LoVo (cell line): Measurements from ENCODE around the gene LRIT2.

Experiments
- DNase-seq: peaks from one replicate; pipeline ENCODE4 v3.0.0-alpha.2; 2016; ENCODE audit warnings: low spot score

Gene LRIT2

GRCh38 chr10:84243759-84244158 lies 18.4 kb upstream of the LRIT2 start:
- DNase-seq = no peak

- no peak for DNase-seq
Measured at GRCh38 chr10:84241185-84241790, 15.9 kb upstream of the LRIT2 start, which contains the start of gene LRIT1. LRIT1 (minus strand) TSS chr10:84241546; CDS start chr10:84241439, 107 bp downstream.

DNA sequence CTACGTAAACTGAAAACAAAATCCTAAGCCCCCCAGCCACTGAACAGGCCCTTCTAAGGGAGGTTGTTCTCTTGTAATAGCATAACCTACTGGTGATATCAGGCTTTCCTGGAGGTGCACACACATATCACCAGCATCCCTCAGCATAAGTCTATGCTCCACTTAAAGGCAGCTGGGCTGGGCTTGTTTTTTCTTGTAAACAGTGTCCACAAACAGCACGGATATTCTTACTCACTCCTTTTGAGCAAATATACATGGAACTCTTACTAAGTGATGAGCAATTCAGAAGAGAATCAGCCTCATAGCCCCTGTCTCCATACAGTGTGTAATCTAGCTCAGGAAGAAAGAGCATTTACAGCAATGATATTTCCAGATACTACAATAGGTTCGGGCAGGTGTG lies 13.6 kb upstream of the LRIT2 start:
- no peak for DNase-seq

DNA sequence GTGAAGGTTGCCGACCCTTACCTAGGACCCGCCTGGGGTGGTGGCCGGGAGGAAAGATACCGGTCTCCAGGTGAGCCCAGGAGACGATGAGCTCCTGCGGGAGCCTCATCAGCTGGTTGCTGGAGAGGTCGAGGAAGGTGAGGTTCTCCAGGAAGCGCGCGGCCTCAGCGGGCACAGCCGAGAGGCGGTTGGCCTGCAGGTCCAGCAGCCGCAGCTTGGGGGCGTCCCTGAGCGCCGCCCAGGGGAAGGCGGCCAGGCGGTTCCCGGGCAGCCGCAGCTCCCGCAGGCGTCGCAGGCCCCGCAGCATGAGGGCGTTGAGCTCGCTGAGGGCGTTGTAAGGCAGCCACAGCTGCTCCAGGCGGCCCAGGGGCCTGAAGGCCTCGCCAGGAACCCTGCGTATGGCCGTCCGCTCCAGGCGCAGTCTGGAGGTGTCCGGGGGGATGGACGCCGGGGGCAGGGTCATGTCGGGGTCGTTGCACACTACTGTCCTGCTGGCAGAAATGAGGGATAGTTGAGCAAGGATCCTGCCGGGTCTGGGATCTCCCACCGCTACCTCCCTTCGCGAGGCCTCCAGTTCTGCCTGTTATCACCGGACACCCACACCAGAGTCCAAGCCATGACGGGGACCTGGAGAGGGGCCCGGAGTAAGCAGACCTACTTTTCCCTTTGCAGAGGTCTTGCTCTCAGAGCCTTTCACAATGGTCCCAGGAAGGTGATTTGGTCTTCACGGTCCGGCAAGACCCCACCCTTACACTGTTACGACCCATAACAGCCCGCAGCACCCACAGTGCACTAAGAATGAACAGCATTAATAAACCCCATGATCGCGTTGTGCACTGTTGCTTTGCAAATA lies 12.1 kb upstream of the LRIT2 start:
- no peak for DNase-seq

DNA sequence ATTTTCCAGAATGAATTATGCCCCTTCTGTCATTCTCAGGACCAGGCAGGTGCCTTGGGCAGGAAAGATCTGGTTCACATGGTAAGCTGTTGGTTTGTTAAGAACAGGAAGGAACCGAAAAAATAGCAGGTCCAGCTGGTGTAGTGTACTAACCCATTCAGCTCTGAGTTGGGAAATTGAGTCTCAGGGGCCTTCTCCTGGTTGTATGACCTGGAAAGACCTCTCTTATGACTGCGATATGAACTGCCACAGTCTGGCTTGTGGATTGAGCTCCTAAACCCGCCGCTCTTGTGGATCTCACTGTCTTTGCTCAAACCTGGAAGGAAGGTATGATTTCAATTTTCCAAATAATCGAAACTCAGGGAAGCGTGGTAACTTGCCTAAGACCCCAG lies 11.5 kb upstream of the LRIT2 start:
- DNase-seq = no peak

GRCh38 chr10:84235096-84235495 lies 9.8 kb upstream of the LRIT2 start:
- DNase-seq = no peak

DNA sequence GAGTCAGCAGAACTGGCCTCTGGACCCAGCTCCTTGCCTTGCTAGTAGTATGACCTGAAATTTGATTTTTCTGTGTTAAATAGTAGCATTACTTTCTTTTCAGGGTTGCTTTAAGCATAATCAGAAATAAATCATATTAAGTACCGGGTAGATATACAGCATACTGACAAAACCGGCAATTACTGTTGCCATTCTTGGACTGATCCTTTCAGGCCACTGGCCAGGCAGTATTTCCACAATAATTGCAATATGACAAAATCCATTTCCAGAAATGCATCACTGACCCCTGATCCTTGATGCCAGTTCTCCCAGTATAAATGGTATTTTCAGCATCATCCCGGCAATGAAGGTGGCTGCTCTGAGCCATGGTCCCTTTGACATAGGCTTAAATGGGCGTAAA lies 9.1 kb upstream of the LRIT2 start:
- no peak for DNase-seq

- DNase-seq = no peak
Measured at GRCh38 chr10:84233940-84234339, 8.6 kb upstream of the LRIT2 start.

DNA sequence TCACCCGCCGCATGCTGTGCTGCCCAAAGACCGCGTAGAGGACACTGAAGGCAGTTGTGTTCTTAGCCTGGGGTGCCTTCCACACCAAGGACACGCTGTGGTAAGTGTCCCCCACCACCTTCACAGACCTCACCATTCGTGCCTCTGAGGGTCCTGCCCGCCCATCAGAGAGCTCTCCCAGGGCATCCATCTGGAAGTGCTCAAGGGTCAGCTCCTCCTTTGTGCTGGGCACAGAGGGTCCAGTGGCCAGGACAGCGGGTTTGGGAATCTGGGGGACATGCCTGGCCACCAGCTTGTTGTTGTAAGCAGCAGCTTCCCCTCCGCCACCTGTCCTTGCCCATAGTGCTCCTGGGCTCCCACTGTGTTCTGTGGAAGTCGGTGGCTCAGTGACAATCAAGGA lies 7.0 kb upstream of the LRIT2 start:
- DNase-seq = no peak

DNA sequence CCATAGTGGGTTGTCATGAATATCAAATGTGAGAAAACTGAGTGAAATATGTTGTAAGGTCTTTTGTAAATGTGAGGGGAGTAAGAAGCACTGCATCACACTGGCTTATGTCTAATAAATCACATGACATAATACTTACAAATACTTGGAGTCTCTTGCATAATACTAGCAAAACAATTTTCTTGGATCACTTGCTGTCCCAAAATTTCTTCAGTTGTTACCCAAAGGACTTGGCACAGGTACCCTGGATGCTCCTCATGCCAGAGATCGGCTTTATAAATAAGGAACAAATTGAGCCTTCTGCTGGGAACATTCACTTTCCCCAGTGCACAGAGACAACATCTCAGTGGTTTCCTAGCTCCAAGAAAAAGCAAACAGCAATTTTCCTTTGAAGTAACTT lies 5.0 kb upstream of the LRIT2 start:
- DNase-seq = no peak

GRCh38 chr10:84227810-84228209 lies 2.5 kb upstream of the LRIT2 start:
- no peak for DNase-seq

GRCh38 chr10:84226616-84227015 lies 1.3 kb upstream of the LRIT2 start:
- no peak for DNase-seq

- DNase-seq = no peak
Measured at GRCh38 chr10:84224411-84225028, 824 bp downstream of the LRIT2 start.

GRCh38 chr10:84221916-84222315 lies 3.4 kb downstream of the LRIT2 start:
- no peak for DNase-seq

GRCh38 chr10:84217746-84218145 lies 7.6 kb downstream of the LRIT2 start:
- DNase-seq = no peak

- DNase-seq = no peak
Measured at GRCh38 chr10:84216834-84217233, 8.5 kb downstream of the LRIT2 start.

DNA sequence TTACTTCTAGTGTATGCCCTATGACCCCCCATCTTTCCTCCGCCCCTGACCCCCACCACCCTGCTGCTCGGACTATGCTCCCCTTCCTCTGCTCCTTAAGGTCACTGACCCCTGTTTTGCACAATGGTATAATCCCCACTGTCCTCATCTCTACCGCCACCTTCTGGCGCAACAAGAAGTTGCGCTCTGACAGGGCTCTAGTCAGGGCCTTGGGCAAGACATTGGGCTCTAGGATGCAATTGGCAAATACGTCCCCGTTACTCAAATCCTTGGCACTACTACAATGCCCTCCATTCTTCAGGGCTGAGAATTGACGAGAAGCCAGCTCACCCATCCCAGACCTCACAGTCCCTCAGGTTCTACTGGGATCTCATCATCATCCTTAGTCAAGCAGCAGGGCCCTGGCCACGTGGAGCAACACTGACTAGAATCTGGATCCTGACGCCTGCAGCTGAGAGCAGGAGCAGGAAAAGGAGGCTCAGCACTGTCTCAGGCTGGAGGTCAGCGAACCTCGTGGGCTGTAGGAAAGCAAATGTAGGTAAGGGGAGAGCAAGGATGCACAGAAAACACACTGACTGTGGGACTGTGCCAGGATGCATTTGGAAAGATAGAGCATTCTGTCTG lies 10.6 kb downstream of the LRIT2 start:
- no peak for DNase-seq

DNA sequence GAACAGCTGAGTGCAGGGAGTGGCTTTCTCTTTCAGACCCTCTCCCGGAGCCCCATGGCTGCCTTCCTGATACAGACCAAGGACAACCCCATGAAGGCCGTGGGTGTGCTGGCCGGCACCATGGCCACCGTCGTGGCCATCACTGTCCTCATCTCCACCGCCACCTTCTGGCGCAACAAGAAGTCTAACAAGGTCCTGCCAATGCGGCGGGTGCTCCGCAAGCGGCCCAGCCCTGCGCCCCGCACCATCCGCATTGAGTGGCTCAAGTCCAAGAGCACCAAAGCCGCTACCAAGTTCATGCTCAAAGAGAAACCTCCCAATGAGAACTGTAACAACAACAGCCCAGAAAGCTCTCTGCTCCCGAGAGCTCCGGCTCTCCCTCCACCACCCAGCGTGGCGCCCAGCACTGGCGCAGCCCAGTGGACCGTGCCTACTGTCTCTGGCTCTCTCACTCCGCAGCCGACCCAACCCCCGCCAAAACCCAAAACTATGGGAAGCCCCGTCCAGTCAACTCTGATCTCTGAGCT lies 11.2 kb downstream of the LRIT2 start:
- no peak for DNase-seq

GRCh38 chr10:84213076-84213475 lies 12.3 kb downstream of the LRIT2 start:
- no peak for DNase-seq

DNA sequence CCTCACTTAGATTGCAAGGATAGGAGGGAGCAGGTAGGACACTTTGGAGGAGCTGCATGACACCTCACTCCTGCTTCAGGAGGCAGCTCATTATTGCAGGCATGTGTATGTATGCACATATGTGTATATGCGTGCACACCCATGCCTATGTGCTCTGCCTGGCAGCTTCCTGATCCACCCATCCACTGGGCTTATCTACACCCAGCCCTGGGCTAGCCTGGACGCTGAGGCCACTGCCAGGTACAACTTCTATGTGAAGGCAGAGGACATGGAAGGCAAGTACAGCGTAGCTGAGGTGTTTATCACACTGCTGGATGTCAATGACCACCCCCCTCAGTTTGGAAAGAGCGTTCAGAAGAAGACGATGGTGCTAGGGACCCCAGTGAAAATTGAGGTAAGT lies 13.3 kb downstream of the LRIT2 start:
- no peak for DNase-seq

GRCh38 chr10:84211566-84211965 lies 13.8 kb downstream of the LRIT2 start:
- no peak for DNase-seq

DNA sequence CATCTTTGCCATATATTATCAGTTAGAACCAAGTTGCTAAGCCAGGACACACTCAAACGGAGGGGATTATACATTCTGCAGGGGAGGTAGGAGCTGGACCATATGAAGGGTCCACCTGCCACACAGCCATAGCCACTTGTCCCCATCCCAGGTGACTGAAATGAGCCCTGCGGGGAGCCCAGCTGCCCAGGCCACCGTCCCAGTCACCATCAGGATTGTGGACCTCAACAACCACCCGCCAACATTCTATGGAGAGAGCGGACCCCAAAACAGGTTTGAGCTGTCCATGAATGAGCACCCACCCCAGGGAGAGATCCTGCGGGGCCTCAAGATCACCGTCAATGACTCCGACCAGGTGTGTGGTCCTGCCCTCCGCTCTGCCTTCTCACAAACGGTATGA lies 17.3 kb downstream of the LRIT2 start:
- no peak for DNase-seq
